GM21529 (cell line): ENCODE measurements around the gene AMPD3.

ENCODE experiments used
- ATAC-seq: cut with Tn5 transposase; IDR thresholded peaks from one replicate; pipeline ENCODE4 v1.9.1; 2021; ENCODE audit not compliant: unreplicated experiment

The AMPD3 gene

GRCh38 chr11:10486161-10486840, 31.2 kb downstream of the AMPD3 start:
- no peak for ATAC-seq

- ATAC-seq = no peak
These were observed 32.1 kb downstream of the AMPD3 start for GRCh38 chr11:10487002-10487647.

GRCh38 chr11:10488121-10488933, 33.3 kb downstream of the AMPD3 start:
- ATAC-seq = peak; percentile 21

GRCh38 chr11:10488934-10489691, 34.0 kb downstream of the AMPD3 start:
- ATAC-seq = peak; percentile 70

GRCh38 chr11:10490032-10490397, 35.0 kb downstream of the AMPD3 start:
- ATAC-seq = no peak

- ATAC-seq = no peak
These were observed 35.6 kb downstream of the AMPD3 start for GRCh38 chr11:10490398-10491241.

GRCh38 chr11:10492084-10492483, 37.0 kb downstream of the AMPD3 start:
- ATAC-seq = no peak

- no peak for ATAC-seq
These were observed 38.1 kb downstream of the AMPD3 start for GRCh38 chr11:10493041-10493663.

GRCh38 chr11:10494636-10495463, 39.8 kb downstream of the AMPD3 start:
- no peak for ATAC-seq

- ATAC-seq = no peak
These were observed 40.4 kb downstream of the AMPD3 start for GRCh38 chr11:10495464-10495786.

GRCh38 chr11:10496296-10496936, 41.4 kb downstream of the AMPD3 start:
- ATAC-seq = no peak

- ATAC-seq = no peak
These were observed 42.4 kb downstream of the AMPD3 start for GRCh38 chr11:10497371-10498021.

GRCh38 chr11:10498022-10498400, 42.9 kb downstream of the AMPD3 start:
- ATAC-seq = no peak

GRCh38 chr11:10498426-10499250, 43.6 kb downstream of the AMPD3 start:
- no peak for ATAC-seq

- no peak for ATAC-seq
These were observed 44.4 kb downstream of the AMPD3 start for GRCh38 chr11:10499452-10499851.

- ATAC-seq = no peak
These were observed 45.0 kb downstream of the AMPD3 start for GRCh38 chr11:10499874-10500601.
